Lung (tissue), 12 donors: ENCODE results near the gene PLXND1. TPM values are rescaled to one million over a fixed set of nuclear protein-coding genes. Genes with fewer than 3 reads are reported as not detected.

Source experiments
- ATAC-seq: fragments of 200-7000 bp; cut with Tn5 transposase; one replicate; pipeline ENCODE4 v1.9.1; 2020; ENCODE audit warnings: moderate number of reproducible peaks; ENCODE audit not compliant: insufficient read depth, low FRiP score
- DNase-seq, 3 donors: peaks; one replicate each; pipeline ENCODE4 v3.0.0-alpha.2; 2013 to 2017
- H3K27ac ChIP-seq, 2 donors: one replicate each; pipeline ENCODE4 v1.5.1; 2013; ENCODE audit warnings: mild to moderate bottlenecking in 2 of 2, moderate library complexity in 2 of 2, control low read depth in 1 of 2, inconsistent platforms in 1 of 2, low read depth in 1 of 2, low read length in 1 of 2
- H3K27me3 ChIP-seq, 3 donors: one replicate each; pipeline ENCODE4 v1.5.1; 2013; ENCODE audit warnings: low read length in 2 of 3; ENCODE audit not compliant: control insufficient read depth in 3 of 3, insufficient read depth in 3 of 3
- H3K36me3 ChIP-seq, 4 donors: one replicate each; pipeline ENCODE4 v1.5.1; 2013; ENCODE audit warnings: low read length in 4 of 4, mild to moderate bottlenecking in 1 of 4, moderate library complexity in 1 of 4; ENCODE audit not compliant: control insufficient read depth in 4 of 4, insufficient read depth in 4 of 4
- H3K4me1 ChIP-seq, 5 donors: one replicate each; pipeline ENCODE4 v1.5.1; 2013; ENCODE audit warnings: low read length in 5 of 5, mild to moderate bottlenecking in 2 of 5, moderate library complexity in 1 of 5; ENCODE audit not compliant: control insufficient read depth in 5 of 5, insufficient read depth in 5 of 5
- H3K4me3 ChIP-seq: one replicate; pipeline ENCODE4 v1.5.1; 2013; ENCODE audit warnings: mild to moderate bottlenecking, control low read depth, moderate library complexity
- H3K9ac ChIP-seq, 2 donors: one replicate each; pipeline ENCODE4 v1.5.1; 2013; ENCODE audit warnings: low read length in 2 of 2, control low read depth in 1 of 2; ENCODE audit not compliant: insufficient read depth in 1 of 2
- H3K9me3 ChIP-seq, 4 donors: one replicate each; pipeline ENCODE4 v1.5.1; 2013; ENCODE audit warnings: low read length in 3 of 4, mild to moderate bottlenecking in 1 of 4, moderate library complexity in 1 of 4; ENCODE audit not compliant: control insufficient read depth in 4 of 4, insufficient read depth in 3 of 4
- whole genome bisulfite sequencing, 2 donors: extraction: QIAGEN DNeasy Blood & Tissue Kit; methylation state at CpG; one replicate each; pipeline ENCODE4 v1.1.7; 2013; 5-methylcytosine and 5-hydroxymethylcytosine counted together
- polyA plus RNA-seq, 2 donors: library from polyadenylated mRNA; stranded (reverse); fragments of 200-250 nt; gene quantifications; one replicate each; pipeline ENCODE4 v1.2.1, GENCODE V29; 2013
- total RNA-seq, 2 donors: library from RNA; depleted of rRNA in 1 of 2; stranded (reverse); fragments of >200 nt in 1 of 2; gene quantifications; one replicate each; pipeline ENCODE4 v1.2.1, GENCODE V29; 2014 to 2021
- TF ChIP-seq, protein P1 (sequence below): IDR thresholded peaks from 2 replicates; pipeline ENCODE4 v1.5.1; 2012; ENCODE audit warnings: mild to moderate bottlenecking; ENCODE audit errors: control extremely low read depth, extremely low read depth
- donor health status: control.
- donor health status: control.
- donor health status: Bipolar disorder and iron deficiency.
- donor health status: healthy.
- donor health status: DM: yes; HTN: yes; CAD: no.

PLXND1 gene
- total and polyA plus RNA-seq, 4 donors: 128 to 233 (median 180) TPM

DNA sequence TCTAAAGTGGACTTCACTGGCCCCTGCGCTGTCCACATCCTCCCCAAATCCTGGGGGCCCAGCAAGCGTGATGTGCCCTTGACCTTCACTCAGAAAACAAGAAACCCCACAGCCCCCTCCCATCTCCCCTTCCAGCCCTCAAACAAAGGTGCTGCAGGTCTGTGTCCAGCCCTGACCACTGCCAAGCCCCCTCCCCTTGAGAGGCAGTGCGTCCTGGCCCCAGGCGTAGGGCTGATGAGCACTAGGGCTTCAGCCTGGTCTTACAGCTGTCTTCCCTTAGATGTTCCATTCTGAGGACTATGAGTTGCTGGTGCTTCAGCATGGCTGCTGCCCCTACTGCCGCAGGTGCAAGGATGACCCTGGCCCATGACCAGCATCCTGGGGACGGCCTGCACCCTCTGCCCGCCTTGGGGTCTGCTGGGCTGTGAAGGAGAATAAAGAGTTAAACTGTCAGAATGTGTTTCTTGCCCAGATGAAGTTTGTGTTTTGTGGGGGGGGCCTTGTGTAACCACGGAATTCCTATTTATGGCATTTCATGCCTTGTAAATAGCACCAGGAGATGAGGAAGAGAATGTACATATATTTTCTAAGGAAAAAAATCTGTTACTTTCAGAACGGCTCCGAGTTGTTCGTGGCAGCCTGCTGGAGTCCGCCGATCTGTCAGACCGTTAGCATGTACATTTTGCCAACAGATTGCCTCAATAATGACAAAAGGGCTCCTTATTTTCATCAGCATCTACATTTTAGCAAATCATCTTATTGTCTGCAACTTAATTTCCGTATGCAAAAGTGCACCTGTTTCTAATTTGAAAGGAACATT is 86.4 kb downstream of the PLXND1 start:
- Histone ChIP-seq H3K4me1 (no peaks in the 10 kb centered on the region), H3K9me3 (no peaks in the 10 kb centered on the region), H3K4me3 (no peak overlapping the region), H3K36me3 (peaks cover 0 to 27% (median 11%) of the 10 kb centered on the region in 4 donors), H3K9ac (no peak overlapping the region), H3K27ac (no peak overlapping the region), H3K27me3 (no peaks in the 10 kb centered on the region)
- 95 to 96% methylated on average over 15 of the region's 15 CpGs for WGBS, 2 donors
- DNase-seq (no peak), ATAC-seq (no peak)
- TF ChIP-seq, protein P1, sequence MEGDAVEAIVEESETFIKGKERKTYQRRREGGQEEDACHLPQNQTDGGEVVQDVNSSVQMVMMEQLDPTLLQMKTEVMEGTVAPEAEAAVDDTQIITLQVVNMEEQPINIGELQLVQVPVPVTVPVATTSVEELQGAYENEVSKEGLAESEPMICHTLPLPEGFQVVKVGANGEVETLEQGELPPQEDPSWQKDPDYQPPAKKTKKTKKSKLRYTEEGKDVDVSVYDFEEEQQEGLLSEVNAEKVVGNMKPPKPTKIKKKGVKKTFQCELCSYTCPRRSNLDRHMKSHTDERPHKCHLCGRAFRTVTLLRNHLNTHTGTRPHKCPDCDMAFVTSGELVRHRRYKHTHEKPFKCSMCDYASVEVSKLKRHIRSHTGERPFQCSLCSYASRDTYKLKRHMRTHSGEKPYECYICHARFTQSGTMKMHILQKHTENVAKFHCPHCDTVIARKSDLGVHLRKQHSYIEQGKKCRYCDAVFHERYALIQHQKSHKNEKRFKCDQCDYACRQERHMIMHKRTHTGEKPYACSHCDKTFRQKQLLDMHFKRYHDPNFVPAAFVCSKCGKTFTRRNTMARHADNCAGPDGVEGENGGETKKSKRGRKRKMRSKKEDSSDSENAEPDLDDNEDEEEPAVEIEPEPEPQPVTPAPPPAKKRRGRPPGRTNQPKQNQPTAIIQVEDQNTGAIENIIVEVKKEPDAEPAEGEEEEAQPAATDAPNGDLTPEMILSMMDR: no peak

DNA sequence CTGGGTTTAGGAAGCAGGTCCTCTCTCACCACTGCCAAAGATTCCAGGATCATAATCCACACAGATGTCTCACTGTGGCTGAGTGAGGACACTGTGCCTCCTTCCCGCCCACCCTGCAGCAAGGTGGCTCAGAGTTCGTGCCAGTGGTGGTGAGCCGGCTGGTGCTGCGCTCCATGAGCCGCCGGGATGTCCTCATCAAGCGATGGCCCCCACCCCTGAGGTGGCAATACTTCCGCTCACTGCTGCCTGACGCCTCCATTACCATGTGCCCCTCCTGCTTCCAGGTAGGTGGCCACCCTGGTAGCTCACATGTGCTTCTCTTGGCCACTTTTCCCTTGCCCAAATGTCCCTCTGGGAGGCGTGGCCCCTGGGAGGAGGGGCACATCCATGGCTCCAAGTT is 87.0 kb downstream of the PLXND1 start:
- WGBS, 2 donors: 92 to 97% methylated on average over 10 of the region's 10 CpGs
- H3K36me3 ChIP-seq: peaks cover 0 to 31% (median 12%) of the 10 kb centered on the region in 4 donors

DNA sequence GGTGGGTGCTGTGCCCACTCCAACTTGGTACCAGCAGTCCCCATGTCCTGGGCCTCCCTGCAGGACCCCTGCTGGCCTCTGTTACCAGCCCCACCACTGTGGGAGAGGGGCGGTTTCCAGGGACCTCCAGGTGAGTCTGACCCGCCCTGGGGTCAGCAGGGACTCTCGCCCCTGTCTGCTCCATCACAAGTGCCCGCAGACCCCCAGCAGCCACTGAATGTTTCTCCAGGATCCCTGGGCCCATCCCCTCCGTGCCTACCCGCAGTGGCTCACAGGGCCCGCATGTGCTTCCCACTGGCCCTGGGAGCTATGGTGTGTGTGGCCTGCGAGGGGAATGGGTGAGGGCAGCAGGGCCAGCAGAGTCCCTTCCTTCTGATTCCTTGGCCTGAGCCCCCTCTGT is 87.9 kb downstream of the PLXND1 start:
- no peaks in the 10 kb centered on the region for H3K27me3 ChIP-seq
- no peak overlapping the region for H3K27ac ChIP-seq
- DNase-seq (no peak), ATAC-seq (no peak)
- H3K9ac ChIP-seq: no peak overlapping the region
- H3K4me1 ChIP-seq: no peaks in the 10 kb centered on the region
- 98 to 99% methylated on average over 8 of the region's 8 CpGs for WGBS, 2 donors
- no peaks in the 10 kb centered on the region for H3K9me3 ChIP-seq
- H3K36me3 ChIP-seq: peaks cover 0 to 37% (median 14%) of the 10 kb centered on the region in 4 donors
- H3K4me3 ChIP-seq: no peak overlapping the region
- TF ChIP-seq, protein P1: no peak

More for the DNA sequence above, 87.0 kb downstream of the PLXND1 start:
- Histone ChIP-seq H3K27ac (no peak overlapping the region), H3K4me3 (no peak overlapping the region), H3K9ac (no peak overlapping the region), H3K9me3 (no peaks in the 10 kb centered on the region), H3K4me1 (no peaks in the 10 kb centered on the region), H3K27me3 (no peaks in the 10 kb centered on the region)
- ATAC-seq (no peak), DNase-seq (no peak)
- TF ChIP-seq, protein P1: no peak
